ENCODE data around the gene PTER. TPM values are rescaled to one million over a fixed set of nuclear protein-coding genes. Genes with fewer than 3 reads are reported as not detected.

The PTER gene
- 6.9 and 12.1 TPM in 2 replicates for total RNA-seq (ENCODE audit: low replicate concordance)

GRCh38 chr10:16436758-16437539 lies at the start of gene PTER:
Gene PTER, plus strand, starts transcription at chr10:16437010. Its CDS starts 47,375 bp downstream, at chr10:16484385.

GRCh38 chr10:16521311-16522016 lies 84.7 kb downstream of the PTER start, which contains the start of gene C1QL3:
Gene C1QL3, minus strand, starts transcription at chr10:16521879. Its CDS starts 814 bp downstream, at chr10:16521065.

Other genes starting within 250 kb of the PTER start
- not detected in 2 replicates for gene C1QL3, start 84.9 kb downstream of the PTER start, total RNA-seq (ENCODE audit: low replicate concordance)

Measured in smooth muscle cell of the coronary artery (primary cell).